K562 (cell line): Measurements from ENCODE around the gene UNC45A. TPM values are rescaled to one million over a fixed set of nuclear protein-coding genes. Genes with fewer than 3 reads are reported as not detected.
A peak's percentile ranks its signal among the peaks of the same experiment; 100 is the strongest.

ENCODE experiments used
- BHLHE40 ChIP-seq: IDR thresholded peaks from 2 replicates; pipeline ENCODE4 v1.6.1; 2011; ENCODE audit warnings: low read length, improper control_type of control experiment
- EP300 ChIP-seq: IDR thresholded peaks from 2 replicates; pipeline ENCODE4 v1.6.1; 2012; ENCODE audit warnings: low read length, improper control_type of control experiment
- GTF2E2 ChIP-seq: fragments of 200-800 bp; sonication (Bioruptor generic); IDR thresholded peaks from 2 replicates; pipeline ENCODE4 v1.6.1; 2016; ENCODE audit warnings: missing genetic modification characterization, missing compliant biosample characterization
- KDM1A ChIP-seq, 2 experiments: fragments of 450-650 bp; IDR thresholded peaks; 2 replicates each; pipeline ENCODE4 v1.6.1; 2016; ENCODE audit warnings: mild to moderate bottlenecking in 2 of 2
- KLF13 ChIP-seq: fragments of 450-650 bp; IDR thresholded peaks from 2 replicates; pipeline ENCODE4 v1.6.1; 2016; ENCODE audit warnings: missing genetic modification characterization, low read depth, mild to moderate bottlenecking, missing compliant biosample characterization, moderate library complexity, borderline replicate concordance
- RAD21 ChIP-seq, 2 experiments: fragments of 250-450 bp in 1 of 2; fragments of 450-650 bp in 1 of 2; sonication (Bioruptor Pico) in 1 of 2; formaldehyde crosslinking in 1 of 2; IDR thresholded peaks in 1 of 2; conservative IDR thresholded peaks in 1 of 2; 2 replicates each; pipeline versions ENCODE4 v1.4.0 to v1.8.0; 2020 to 2022; ENCODE audit warnings: mild to moderate bottlenecking in 2 of 2, moderate library complexity in 1 of 2
- SMARCA5 ChIP-seq: fragments of 450-650 bp; IDR thresholded peaks from 2 replicates; pipeline ENCODE4 v1.6.1; 2016
- TRIM24 ChIP-seq, 2 experiments: fragments of 450-650 bp; IDR thresholded peaks; 2 replicates each; pipeline ENCODE4 v1.6.1; 2016
- U2AF2 ChIP-seq: fragments of 200-400 bp; formaldehyde crosslinking; optimal IDR thresholded peaks from 2 replicates; pipeline ENCODE3; 2017; ENCODE audit warnings: low read depth, mild to moderate bottlenecking, low read length
- ZBED1 ChIP-seq: IDR thresholded peaks from 2 replicates; pipeline ENCODE4 v1.6.1; 2014
- ZNF174 ChIP-seq: fragments of 250-450 bp; sonication (Bioruptor Pico); IDR thresholded peaks from 2 replicates; pipeline ENCODE4 v1.4.0; 2020; ENCODE audit warnings: mild to moderate bottlenecking
- ZNF830 ChIP-seq: fragments of 250-450 bp; sonication (Bioruptor Pico); IDR thresholded peaks from 2 replicates; pipeline ENCODE4 v1.5.0; 2021; ENCODE audit warnings: mild to moderate bottlenecking
- polyA plus RNA-seq, 8 experiments: library from polyadenylated mRNA; depleted of rRNA in 4 of 8; stranded (reverse) in 5 of 8; unstranded in 3 of 8; fragments of >200 nt; fragmentation: Nextera tagmentation in 2 of 8; fragmentation: Illumina TruSeq in 1 of 8; extraction: Ambion mirVana in 2 of 8; extraction: Trizol in 1 of 8; gene quantifications; 2 replicates each; pipeline versions ENCODE4 v1.2.1 to v1.2.3, GENCODE V29; 2011 to 2014; ENCODE audit warnings: inconsistent platforms in 1 of 8, missing spikeins in 1 of 8
- total RNA-seq, 7 experiments: library from RNA; depleted of rRNA in 6 of 7; stranded (reverse); fragments of >200 nt in 6 of 7; fragmentation: Illumina TruSeq in 2 of 7; extraction: Trizol in 2 of 7; gene quantifications; 2 replicates each; pipeline versions ENCODE4 v1.2.1 to v1.2.3, GENCODE V29; 2011 to 2021; ENCODE audit warnings: low replicate concordance in 1 of 7
- TF ChIP-seq, protein P1 (sequence below): sonication (generic); formaldehyde crosslinking; IDR thresholded peaks from 2 replicates; pipeline ENCODE4 v1.8.0; 2022; ENCODE audit warnings: mild to moderate bottlenecking, missing genetic modification reagents
- TF ChIP-seq, protein P2 (sequence below): fragments of 450-650 bp; formaldehyde crosslinking; IDR thresholded peaks from 2 replicates; pipeline ENCODE4 v1.4.0; 2020; ENCODE audit warnings: mild to moderate bottlenecking, moderate library complexity
- TF ChIP-seq, protein P3 (sequence below): fragments of 250-450 bp; sonication (Bioruptor Pico); IDR thresholded peaks from 2 replicates; pipeline ENCODE4 v1.5.0; 2021
- TF ChIP-seq, protein P4 (sequence below): fragments of 450-650 bp; formaldehyde crosslinking; IDR thresholded peaks from 2 replicates; pipeline ENCODE4 v1.4.0; 2020; ENCODE audit warnings: mild to moderate bottlenecking, moderate library complexity
- TF ChIP-seq, protein P5 (sequence below): fragments of 250-450 bp; sonication (Bioruptor Pico); IDR thresholded peaks from 2 replicates; pipeline ENCODE4 v1.4.0; 2020; ENCODE audit warnings: mild to moderate bottlenecking

The UNC45A gene
- total and polyA plus RNA-seq, 9 of the 15 experiments (the other 6 are each of a cell fraction or from before 2014, with no cell fraction given) = 22.4 to 79.3 (median 43.7) TPM

DNA sequence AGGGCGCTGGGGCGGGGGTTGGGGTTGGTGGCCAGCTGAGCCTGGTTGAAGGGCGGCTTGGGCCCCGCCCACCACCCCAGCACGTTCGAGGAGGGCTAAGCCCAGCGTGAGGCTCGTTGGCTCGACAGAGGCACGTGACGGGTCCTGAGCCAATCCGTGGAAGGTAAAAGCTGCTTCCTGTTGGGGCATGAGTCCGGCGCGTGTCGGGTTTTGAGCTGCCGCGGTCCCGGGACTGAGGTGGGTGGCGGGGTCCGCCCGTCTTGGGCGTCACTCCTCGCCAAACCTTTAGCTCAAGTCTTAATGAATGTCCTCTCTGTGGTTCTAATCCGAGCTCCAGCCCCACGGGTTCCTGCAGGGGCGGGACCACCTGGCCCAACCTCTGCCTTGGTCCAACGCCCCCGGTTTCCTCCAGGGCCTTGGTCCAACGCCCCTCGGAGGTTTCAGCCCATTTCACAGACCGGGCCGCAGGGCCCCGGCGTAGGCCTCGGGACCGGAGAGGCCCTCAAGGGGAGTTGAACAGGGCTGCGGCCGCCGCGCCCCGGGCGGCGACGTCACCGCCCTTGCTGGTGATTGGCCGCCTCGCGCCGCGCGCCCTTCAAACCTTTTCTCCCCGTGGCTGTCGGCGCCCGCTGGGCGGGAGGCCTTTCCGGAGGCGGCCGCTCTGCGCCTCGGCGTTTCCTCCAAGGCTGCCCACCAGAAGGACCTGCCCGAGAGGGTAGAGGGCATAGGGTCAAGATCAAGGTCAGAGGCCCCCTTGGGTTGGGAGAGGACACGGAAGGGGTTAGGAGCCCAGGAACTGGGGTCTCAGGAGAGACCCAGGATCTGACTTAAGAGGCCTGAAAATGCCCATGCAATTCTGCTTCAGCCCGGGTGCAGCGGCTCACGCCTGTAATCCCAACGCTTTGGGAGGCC is 19.9 kb downstream of the UNC45A start, which contains the start of gene RCCD1 (continued):
- TF ChIP-seq, protein P1, sequence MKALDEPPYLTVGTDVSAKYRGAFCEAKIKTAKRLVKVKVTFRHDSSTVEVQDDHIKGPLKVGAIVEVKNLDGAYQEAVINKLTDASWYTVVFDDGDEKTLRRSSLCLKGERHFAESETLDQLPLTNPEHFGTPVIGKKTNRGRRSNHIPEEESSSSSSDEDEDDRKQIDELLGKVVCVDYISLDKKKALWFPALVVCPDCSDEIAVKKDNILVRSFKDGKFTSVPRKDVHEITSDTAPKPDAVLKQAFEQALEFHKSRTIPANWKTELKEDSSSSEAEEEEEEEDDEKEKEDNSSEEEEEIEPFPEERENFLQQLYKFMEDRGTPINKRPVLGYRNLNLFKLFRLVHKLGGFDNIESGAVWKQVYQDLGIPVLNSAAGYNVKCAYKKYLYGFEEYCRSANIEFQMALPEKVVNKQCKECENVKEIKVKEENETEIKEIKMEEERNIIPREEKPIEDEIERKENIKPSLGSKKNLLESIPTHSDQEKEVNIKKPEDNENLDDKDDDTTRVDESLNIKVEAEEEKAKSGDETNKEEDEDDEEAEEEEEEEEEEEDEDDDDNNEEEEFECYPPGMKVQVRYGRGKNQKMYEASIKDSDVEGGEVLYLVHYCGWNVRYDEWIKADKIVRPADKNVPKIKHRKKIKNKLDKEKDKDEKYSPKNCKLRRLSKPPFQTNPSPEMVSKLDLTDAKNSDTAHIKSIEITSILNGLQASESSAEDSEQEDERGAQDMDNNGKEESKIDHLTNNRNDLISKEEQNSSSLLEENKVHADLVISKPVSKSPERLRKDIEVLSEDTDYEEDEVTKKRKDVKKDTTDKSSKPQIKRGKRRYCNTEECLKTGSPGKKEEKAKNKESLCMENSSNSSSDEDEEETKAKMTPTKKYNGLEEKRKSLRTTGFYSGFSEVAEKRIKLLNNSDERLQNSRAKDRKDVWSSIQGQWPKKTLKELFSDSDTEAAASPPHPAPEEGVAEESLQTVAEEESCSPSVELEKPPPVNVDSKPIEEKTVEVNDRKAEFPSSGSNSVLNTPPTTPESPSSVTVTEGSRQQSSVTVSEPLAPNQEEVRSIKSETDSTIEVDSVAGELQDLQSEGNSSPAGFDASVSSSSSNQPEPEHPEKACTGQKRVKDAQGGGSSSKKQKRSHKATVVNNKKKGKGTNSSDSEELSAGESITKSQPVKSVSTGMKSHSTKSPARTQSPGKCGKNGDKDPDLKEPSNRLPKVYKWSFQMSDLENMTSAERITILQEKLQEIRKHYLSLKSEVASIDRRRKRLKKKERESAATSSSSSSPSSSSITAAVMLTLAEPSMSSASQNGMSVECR = peak; percentile 74
- TF ChIP-seq BHLHE40 (peak; percentile 99), RAD21 (CRISPR knock-in tag; conservative IDR thresholded peaks at IDR 0.05 in 1 of 2, IDR thresholded peaks at IDR 0.05 in 1 of 2) (0 out of 4 replicates have a peak, but pooled peaks of 1 of the 2 experiments have one; percentile 6), ZBED1 (0 out of 2 replicates have a peak, but pooled peaks have one; percentile 35), KLF13 (tag) (peak; percentile 67), U2AF2 (no peak), ZNF174 (no peak), GTF2E2 (peak; percentile 91; the same call in 1 of the 2 replicates), TRIM24 (IDR thresholded peaks at IDR 0.05) (peak in 1 of 2 experiments; percentile 73; a peak in 3 of 4 replicates), EP300 (peak; percentile 21; the same call in 1 of the 2 replicates), SMARCA5 (peak; percentile 87), ZNF830 (CRISPR knock-in tag) (peak; percentile 91), KDM1A (IDR thresholded peaks at IDR 0.05) (peak; percentile 37 to 80; a peak in 3 of 4 replicates)
- TF ChIP-seq, protein P2, sequence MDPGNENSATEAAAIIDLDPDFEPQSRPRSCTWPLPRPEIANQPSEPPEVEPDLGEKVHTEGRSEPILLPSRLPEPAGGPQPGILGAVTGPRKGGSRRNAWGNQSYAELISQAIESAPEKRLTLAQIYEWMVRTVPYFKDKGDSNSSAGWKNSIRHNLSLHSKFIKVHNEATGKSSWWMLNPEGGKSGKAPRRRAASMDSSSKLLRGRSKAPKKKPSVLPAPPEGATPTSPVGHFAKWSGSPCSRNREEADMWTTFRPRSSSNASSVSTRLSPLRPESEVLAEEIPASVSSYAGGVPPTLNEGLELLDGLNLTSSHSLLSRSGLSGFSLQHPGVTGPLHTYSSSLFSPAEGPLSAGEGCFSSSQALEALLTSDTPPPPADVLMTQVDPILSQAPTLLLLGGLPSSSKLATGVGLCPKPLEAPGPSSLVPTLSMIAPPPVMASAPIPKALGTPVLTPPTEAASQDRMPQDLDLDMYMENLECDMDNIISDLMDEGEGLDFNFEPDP (CRISPR knock-in tag) = 0 out of 2 replicates have a peak, but pooled peaks have one; percentile 4
- TF ChIP-seq, protein P3, sequence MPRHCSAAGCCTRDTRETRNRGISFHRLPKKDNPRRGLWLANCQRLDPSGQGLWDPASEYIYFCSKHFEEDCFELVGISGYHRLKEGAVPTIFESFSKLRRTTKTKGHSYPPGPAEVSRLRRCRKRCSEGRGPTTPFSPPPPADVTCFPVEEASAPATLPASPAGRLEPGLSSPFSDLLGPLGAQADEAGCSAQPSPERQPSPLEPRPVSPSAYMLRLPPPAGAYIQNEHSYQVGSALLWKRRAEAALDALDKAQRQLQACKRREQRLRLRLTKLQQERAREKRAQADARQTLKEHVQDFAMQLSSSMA = peak; percentile 80; the same call in 1 of the 2 replicates
- TF ChIP-seq, protein P4, sequence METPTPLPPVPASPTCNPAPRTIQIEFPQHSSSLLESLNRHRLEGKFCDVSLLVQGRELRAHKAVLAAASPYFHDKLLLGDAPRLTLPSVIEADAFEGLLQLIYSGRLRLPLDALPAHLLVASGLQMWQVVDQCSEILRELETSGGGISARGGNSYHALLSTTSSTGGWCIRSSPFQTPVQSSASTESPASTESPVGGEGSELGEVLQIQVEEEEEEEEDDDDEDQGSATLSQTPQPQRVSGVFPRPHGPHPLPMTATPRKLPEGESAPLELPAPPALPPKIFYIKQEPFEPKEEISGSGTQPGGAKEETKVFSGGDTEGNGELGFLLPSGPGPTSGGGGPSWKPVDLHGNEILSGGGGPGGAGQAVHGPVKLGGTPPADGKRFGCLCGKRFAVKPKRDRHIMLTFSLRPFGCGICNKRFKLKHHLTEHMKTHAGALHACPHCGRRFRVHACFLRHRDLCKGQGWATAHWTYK (CRISPR knock-in tag) = peak; percentile 89
- TF ChIP-seq, protein P5, sequence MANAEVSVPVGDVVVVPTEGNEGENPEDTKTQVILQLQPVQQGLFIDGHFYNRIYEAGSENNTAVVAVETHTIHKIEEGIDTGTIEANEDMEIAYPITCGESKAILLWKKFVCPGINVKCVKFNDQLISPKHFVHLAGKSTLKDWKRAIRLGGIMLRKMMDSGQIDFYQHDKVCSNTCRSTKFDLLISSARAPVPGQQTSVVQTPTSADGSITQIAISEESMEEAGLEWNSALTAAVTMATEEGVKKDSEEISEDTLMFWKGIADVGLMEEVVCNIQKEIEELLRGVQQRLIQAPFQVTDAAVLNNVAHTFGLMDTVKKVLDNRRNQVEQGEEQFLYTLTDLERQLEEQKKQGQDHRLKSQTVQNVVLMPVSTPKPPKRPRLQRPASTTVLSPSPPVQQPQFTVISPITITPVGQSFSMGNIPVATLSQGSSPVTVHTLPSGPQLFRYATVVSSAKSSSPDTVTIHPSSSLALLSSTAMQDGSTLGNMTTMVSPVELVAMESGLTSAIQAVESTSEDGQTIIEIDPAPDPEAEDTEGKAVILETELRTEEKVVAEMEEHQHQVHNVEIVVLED (CRISPR knock-in tag) = peak; percentile 52
